ENCODE results near the gene MFSD11.
"Not testable (repeated sequence)": the region's sequence is repeated elsewhere in the genome, so short reads cannot be mapped to it uniquely, and the experiment has no call there.

The MFSD11 gene

GRCh38 chr17:76709077-76709950, 28.6 kb upstream of the MFSD11 start:
- no peak for DNase-seq

- not testable (repeated sequence) for DNase-seq
These were observed 27.7 kb upstream of the MFSD11 start for GRCh38 chr17:76709951-76710862.

DNA sequence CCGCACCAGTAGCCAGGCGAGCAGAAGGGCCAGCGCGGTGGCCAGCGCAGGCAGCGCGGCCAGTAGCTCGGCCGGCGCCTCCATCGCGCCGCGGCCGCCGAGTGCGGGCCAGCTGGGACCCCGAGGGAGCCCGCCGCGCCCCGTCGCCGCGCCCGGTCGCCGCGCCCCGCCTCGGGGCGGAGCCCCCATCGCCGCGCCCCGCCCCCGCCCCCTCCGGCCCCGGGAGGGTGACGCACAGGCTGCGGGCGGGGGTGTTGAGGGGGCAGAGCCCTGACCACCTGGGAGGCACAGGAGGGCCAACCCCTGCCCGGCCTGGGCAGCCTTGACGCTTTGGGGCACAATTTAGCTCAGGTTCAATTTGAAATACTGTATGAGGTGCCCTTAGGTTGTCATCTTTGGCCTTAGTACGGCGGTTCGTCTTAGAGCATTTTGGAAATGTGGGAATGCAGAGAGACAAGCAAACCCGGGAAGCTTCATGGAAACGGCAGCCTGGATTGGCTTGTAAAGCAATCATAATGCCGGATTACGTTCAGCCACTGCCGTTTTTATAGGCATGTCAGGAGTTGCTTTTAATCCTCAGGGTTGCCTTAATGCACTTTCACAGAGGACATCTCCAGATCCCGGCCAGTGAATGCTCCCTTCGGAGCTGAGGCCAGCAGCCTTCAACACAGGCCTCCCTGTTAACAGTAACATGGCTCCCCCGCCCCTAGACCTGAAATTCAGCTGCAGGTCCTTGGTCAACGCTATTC, 26.9 kb upstream of the MFSD11 start, which contains the start of gene MXRA7:
Gene MXRA7 (minus strand): TSS at position 103 of the 749 bp plus-strand sequence. CDS start 19 bp downstream, at position 84.
- DNase-seq, result peak in 5 of 6 experiments; percentile 11 to 48 (median 31)

GRCh38 chr17:76712321-76712720, 25.6 kb upstream of the MFSD11 start:
- DNase-seq, result not testable (repeated sequence)

GRCh38 chr17:76713765-76714164, 24.2 kb upstream of the MFSD11 start:
- DNase-seq, result no peak

GRCh38 chr17:76714336-76714735, 23.6 kb upstream of the MFSD11 start:
- DNase-seq, result no peak

DNA sequence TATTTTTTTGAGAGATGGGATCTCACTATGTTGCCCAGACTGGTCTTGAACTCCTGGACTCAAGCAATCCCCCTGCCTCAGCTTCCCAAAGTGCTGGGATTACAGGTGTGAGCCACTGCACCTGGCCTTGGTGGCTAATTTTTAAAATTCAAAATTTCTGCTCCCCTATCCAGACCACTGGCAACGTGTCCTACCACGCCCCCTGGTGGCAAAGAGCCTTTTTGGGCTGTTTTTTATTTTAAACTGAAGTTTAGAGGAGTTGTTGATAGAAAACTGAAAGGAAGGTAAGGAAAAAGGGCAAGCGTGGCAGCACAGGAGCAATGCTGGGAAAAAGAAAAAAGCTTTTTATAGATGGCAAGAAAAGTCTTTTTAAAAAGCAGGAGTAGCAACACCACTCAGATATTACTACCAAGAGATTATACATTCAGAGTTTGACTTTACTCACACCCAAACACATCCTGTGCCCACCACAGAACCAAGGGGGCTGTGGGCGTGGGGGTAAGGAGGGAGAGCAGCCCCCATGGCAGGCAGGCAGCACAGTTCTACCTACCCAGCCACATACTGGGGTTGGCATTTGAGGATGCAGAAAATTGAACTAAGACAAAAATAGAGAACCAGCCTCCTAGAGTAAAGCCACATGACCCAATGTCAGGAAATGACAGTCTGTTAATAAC, 23.0 kb upstream of the MFSD11 start:
- DNase-seq, result peak; percentile 29 to 78 (median 66)

DNA sequence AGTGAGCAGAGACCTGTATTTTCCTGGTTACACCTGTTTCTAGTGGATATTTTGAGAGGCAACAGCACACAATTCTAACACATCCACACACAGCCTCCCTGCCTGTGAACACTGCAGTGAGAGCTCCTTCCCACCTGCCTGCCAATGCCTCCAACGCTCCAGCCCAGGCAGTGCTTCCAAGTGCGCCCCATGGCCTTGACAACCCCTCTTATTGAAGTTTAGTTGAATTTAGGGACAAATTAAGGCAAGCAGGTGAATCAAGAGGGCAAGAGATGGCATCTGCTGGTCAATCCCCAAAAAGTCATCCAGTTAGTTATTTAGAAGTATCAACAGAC, 22.5 kb upstream of the MFSD11 start:
- DNase-seq, result no peak

DNA sequence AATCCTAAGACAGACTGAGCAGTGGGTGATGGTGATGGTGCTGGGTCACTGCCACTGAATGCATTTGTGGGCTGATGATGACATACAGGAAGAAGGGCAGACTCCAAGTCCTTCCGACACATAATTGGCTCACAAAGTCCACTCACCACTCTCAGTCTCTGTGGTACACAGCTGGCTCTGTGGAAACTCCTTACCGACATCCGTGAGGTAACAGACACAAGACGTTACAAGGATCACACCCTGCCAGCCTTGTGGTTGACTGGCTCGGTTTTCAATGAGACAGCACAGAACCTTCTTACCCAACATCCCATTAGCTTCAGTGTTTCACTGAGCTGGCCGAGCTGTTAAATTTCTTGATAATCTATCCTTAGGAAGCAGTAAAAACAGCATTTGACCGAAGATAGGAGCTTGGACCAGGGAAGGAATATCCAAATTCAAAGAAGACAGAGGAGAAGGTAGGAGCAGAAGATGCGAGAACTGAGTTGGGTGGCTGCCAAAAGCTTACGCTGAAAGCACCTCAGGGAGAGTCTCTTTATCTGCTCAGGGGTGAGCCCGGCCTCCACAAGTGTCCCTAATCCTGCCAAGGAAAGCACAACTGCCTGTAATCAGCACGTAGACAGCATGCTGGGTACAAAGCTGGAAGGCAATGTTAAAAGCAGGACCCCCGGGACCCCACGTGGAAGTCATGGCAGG, 21.6 kb upstream of the MFSD11 start:
- DNase-seq, result peak in 2 of 6 experiments; percentile 22 to 32

DNA sequence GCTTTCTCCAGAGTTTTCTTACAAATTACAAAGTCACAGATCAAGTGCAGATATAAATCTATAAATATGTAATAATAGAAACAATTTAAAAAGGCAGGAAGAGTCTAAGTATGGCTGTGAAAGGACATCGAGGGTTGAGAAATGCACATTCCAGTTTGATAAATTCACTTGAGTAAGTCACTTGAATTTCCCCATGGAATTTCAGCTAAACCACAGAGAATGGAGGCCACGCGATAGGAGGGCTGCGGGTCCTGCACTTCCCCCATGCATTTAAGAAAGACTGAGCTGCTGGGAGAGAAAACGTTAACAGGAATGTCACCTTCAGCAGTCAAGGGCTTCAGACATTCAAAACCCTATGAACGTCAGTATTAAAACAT, 21.1 kb upstream of the MFSD11 start:
- no peak for DNase-seq

DNA sequence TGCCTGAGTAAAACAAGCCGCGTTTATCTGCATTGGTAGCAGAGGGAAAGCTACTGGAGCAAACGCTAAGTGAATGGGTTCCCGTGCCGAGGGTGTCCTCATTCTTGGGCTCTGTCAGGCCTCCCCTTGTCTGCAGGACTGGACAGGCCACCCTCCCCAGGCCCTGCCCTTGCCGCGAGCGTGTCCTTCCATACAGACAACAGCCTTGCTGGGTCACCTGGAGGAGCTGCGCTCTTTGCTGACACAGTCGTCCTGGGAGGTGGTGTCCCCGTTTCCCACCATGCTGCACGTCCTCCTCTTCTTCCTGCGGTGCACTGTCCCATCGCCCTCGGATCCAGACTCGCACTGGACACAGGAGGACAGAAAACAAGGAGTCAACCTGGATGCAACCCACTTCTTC, 19.4 kb upstream of the MFSD11 start:
- no peak for DNase-seq

GRCh38 chr17:76720211-76720610, 17.7 kb upstream of the MFSD11 start:
- no peak for DNase-seq

DNA sequence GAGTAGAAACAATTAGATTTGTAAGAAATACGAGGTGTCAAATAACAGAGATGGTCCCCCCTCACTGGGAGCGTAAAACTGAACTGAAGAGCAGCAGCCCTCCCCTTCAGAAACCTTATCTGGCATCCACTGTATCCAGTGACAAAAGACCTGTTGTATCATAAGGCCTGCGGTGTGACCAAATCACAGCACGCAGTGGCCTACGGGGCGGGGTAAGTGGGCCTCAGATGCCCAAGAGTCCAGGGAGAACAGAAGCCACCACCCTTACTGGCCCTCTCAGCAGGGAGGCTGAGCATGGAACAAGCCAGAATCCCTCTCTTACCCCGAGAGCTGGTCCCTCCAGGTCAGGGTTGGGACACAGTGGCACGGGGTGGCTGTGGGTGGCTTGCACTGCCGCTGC, 17.0 kb upstream of the MFSD11 start:
- no peak for DNase-seq

- no peak for DNase-seq
These were observed 16.5 kb upstream of the MFSD11 start for GRCh38 chr17:76721463-76721862.

DNA sequence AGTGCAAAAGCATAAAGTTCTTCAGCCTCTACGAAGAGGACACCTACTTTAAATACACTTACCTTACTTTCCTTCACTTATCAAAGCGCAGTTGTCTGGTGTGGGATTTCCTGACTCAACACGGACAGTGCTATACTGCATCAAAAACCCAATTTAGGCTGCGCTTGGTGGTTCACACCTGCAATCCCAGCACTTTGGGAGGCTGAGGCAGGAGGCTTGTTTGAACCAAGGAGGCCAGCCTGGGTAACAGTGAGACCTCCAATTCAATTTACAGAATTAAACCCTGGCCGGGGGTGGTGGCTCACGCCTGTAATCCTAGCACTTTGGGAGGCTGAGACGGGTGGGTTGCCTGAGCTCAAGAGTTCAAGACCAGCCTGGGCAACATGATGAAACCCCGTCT, 15.6 kb upstream of the MFSD11 start:
- no peak for DNase-seq

GRCh38 chr17:76722977-76723376, 14.9 kb upstream of the MFSD11 start:
- DNase-seq, result not testable (repeated sequence)

GRCh38 chr17:76723812-76724211, 14.1 kb upstream of the MFSD11 start:
- DNase-seq, result no peak

DNA sequence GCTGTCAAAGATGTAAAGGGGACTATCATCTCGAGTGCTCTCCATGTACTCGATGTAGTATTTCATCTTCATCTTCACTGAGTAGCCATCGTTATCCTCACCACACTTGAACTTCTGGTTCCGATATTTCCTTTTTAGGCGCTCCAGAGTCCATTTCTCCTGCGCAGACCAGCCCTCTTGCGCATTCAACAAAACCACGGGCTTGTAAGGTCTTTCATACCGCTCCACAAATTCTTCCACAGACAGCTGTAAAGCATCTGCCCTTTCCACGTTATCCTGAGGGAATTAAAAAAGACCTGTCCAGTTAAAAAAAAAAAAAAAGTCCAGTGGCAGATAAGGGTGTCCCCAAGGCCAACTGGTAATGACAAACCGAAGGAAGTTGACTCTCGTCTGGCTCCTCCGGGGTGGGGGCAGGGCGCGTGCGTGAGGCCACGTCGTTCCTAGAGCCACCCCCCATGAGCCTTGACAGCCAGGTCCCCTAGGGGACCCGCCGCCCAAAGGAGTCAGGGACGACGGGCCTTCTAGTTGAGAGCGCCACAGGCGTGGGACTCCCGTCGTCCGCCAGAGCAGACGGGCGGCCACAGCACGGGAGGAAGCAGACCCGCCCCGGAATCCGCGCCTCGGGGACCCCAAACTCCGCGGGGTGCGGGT, 12.2 kb upstream of the MFSD11 start:
- peak; percentile 40 to 74 (median 64) for DNase-seq

DNA sequence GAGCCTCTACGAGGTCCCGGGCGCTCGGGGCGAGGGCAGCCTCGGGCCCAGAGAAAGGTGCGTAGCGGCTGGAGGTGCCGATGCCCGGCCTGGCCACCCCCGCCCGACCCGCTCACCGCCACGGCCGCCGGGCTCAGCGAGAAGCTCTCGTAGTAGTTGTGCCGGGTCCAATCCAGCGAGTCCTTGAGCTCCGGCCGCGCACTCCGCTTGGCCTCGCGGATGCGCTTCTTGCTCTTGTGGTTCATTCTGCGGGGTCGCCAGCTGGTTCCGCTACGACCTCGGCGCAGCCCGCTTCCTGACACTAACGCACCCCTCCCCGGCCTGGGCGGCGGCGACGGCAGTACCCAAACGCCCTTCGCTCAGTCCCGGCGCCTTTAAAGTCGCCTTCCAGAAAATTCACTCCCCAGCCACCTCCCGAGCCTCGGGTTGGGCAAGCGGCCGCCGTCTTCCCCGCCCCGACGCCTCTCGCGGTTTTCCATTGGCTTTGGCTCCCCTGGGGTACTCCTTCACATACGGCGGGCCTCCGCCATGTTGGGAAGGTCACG, 11.6 kb upstream of the MFSD11 start, which contains the start of gene JMJD6:
Gene JMJD6 (minus strand): TSS at position 376 of the 545 bp plus-strand sequence. CDS start 131 bp downstream, at position 245.
- DNase-seq, result peak in 3 of 6 experiments; percentile 94 to 95 (median 95)

Measured in stimulated activated naive CD4-positive, alpha-beta T cell (primary cell).